ENCODE measurements around the gene ARHGEF39.
"Not testable (repeated sequence)": the region's sequence is repeated elsewhere in the genome, so short reads cannot be mapped to it uniquely, and the experiment has no call there.

The ARHGEF39 gene

DNA sequence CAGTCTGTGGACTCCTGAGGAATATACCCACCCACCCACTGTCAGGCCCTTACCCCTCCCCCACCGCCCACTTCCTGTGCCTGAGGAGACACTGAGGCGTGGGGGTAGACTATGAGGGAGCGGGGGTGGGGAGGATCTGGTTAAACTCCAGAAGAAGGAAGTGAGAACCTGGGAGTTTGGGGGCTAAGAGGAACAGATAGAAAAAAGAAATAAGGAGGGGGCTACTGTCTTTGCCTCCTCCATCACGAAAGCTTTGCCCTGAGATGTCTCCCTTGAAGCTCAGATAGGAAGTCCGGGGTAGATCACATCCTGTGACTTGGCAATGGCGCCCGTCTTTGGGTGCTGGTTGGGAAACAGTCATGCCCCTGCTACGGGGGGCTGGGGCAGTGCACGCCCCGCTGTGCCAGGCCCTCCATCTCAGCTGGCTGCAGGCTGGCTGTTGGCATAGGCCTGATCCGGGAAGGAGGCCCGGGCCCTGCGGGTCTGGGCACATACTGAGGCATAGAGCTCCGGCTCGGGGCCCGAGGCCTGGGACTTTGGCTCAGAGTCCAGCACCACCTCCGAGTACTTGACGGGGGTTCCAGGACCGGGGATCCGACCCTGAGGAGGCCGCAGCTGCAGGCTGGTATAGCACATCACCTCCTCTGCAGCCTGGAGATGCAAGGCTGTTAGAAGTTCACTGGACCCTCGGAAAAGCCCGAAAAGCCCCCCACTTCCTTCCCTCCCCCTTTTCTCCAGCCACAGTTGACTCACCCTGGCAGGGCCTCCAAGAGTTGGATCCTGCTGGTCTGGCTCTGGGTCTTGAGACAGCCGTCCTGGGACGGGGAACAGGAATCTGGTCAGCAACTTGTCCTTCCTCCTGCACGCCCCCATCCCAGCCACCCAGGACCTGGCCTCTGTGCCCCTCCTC is 15.3 kb downstream of the ARHGEF39 start:
- DNase-seq = no peak

- peak in 1 of 2 experiments; percentile 54 for DNase-seq
Observed at GRCh38 chr9:35646533-35647265, 18.3 kb downstream of the ARHGEF39 start.

DNA sequence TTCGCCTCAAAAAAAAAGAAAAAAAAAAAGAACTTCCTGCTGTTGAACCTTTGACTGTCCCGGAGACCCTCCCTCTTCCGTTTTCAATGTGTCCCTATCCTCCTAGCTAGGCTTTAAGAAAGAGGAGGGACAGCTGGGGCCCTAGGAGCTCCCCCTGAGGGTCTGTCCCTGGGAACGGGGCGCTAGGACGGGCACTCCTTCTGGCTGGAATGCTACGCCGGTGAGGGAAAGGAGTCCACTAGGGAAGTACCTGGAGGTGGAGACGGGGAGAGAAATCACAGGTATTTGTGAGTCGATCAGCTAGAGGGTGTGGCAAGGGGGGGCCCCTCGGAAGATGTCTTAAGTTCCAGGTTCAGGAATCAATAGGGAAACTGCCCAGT is 18.9 kb downstream of the ARHGEF39 start:
- DNase-seq = no peak

- not testable (repeated sequence) for DNase-seq
Observed at GRCh38 chr9:35645736-35646135, 19.3 kb downstream of the ARHGEF39 start.

GRCh38 chr9:35643046-35643445 is 21.9 kb downstream of the ARHGEF39 start:
- no peak for DNase-seq

DNA sequence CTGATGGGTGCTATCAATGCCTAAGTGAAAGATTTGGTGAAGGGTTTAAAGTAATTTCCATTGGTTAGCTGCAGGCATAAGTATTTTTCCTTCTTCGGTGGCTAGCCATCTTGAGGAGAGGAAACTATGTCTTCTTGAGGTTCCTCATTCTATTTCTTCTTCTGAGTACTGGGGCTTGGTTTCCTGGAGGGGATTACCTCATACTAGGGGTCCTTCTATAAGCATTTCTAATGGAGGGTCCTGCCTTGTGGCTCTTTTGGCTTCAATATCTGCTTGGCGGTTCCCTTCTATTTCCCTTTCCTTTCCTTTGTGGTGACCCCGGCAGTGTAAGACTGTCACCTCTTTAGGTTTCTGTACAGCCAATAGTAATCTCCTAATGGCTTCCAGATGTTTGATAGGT is 23.5 kb downstream of the ARHGEF39 start:
- not testable (repeated sequence) for DNase-seq

DNA sequence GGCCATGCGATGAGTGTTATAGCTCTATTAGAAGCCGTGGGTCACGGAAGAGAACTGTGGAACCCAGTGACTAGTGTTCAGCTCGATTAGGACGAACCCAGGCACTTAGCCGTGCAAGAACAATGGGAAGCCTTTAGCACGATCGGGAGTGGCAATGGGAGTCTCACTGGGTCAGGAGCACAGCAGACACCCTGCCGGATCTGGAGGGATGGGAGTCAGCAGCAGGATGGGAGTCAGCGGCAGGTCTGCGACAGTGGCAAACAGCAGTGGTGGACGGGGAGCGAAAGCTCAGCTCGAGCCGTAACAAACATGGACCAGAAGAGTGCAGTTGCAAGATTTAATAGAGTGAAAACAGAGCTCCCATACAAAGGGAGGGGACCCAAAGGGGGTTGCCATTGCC is 24.6 kb downstream of the ARHGEF39 start:
- DNase-seq = not testable (repeated sequence)

DNA sequence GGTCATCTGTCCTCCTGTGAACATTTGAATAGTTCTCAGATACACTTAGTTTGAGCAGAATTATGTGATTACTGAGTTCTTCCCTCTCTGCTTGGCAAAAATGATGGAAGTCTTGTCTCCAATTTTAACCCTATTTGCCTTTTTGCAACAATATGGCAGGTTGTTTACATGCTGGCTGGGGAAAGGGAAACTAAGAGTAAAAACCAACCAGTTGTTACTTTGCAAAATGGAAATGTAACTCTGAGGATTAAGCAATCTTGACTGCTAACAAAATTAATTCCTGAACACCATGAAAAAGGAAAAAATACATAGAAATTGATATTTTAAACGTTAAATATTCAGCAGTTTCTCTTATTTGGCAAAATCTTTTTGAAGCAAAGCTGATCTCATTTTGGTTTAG is 25.4 kb downstream of the ARHGEF39 start:
- DNase-seq = no peak

GRCh38 chr9:35639225-35639624 is 25.8 kb downstream of the ARHGEF39 start:
- DNase-seq = not testable (repeated sequence)

- DNase-seq = not testable (repeated sequence)
Observed at GRCh38 chr9:35638751-35639150, 26.2 kb downstream of the ARHGEF39 start.

DNA sequence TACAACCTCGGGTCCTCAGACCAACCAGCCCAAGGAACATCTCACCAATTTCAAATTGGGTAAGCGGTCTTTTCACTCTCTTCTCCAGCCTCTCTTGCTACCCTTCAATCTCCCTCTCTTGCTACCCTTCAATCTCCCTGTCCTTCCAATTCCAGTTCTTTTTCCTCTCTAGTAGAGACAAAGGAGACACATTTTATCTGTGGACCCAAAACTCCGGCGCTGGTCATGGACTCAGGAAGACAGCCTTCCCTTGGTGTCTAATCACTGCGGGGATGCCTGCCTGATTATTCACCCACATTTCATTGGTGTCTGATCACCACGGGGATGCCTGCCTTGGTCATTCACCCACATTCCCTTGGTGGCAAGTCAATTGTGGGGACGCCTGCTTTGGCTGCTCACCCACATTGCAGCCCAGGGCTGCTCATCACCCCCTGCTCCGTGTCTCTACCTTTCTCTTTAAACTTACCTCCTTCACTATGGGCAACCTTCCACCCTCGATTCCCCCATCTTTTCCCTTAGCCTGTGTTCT is 27.5 kb downstream of the ARHGEF39 start:
- not testable (repeated sequence) for DNase-seq

GRCh38 chr9:35636877-35637246 is 28.1 kb downstream of the ARHGEF39 start:
- not testable (repeated sequence) for DNase-seq

GRCh38 chr9:35636135-35636876 is 28.7 kb downstream of the ARHGEF39 start:
- DNase-seq = no peak

GRCh38 chr9:35635730-35636129 is 29.3 kb downstream of the ARHGEF39 start:
- no peak for DNase-seq

DNA sequence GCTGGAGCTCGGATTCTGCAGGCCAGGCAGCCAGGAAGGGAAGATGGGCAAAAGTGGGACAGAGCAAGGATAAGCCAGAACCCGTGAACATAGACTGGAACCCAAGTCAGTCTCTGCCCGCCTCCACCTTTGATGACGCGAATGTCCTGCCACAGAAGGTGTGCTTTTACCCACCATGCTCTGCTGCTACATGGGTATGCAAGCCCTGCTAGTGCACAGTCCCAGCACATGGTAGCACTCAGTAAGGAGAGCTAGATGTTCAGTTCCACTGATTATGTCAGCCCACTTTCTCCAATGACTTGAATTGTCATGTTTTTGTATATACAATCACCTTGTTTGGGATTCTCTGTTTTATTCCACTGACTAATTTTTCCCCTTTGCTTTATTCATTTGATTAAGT is 35.4 kb downstream of the ARHGEF39 start:
- no peak for DNase-seq

- no peak for DNase-seq
Observed at GRCh38 chr9:35628389-35628991, 36.5 kb downstream of the ARHGEF39 start.

DNA sequence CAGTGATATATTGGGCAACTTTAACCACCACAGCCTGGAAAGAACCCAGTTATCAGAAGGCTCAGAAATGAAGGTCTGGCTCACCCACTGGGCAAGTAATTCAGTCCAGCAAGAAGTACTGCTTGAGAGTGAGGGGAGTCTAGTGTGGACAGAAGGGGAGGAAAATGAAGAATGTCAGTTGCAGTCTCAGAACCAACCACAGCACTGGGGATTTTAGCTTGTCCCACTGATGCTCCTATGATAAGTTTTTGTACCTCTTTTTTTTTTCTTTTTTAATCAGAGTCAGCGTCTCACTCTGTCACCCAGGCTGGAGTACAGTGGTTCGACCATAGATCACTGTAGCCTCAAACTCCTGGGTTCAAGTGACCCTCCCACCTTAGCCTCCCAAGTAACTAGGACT is 37.4 kb downstream of the ARHGEF39 start:
- DNase-seq = no peak

- no peak for DNase-seq
Observed at GRCh38 chr9:35619800-35620158, 45.2 kb downstream of the ARHGEF39 start.

DNA sequence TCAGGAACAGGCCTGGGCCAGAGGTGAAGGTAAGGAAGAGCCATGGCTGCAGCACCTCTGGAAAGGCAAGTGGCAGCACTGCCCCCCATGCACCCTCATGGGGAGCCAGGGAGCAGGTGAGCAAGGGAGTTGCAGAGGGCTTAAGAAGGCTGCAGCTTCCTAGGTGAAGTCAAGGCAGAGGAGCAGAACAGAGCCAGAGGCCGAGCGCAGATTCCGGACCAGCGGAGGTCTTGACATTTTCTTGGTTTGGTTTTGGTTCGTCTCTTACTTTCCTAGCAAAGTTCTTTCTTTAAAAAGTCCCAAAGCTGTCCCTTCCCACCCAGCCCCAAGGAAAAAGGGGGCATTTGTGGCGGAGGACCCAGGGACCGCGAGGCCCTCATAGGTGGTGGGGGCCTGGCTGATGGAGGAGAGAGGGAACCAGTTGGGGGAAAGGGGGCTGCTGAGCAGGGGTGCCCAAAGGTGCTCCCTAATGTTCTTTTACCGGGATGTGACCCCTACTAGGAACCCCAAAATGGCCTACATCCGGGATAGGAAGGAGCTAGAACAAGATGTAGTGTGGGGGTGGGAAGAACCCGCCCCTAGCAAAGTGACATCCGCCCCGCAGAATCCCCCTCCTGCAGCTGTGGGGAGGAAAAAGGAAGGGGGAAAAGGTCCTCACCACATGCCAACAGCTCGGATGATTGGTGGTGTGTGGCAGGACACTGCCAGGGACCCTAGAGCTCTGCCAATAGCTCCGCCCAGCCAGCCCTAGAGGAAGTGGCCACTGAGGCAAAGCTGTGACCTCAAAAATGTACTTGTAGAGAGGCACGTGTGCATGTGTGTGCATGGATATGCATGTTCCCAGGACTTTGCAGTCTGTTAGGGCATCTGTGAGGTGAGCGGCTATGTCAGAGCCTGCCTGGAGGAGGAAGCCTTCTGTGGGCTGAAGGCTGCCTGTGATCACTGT is 45.9 kb downstream of the ARHGEF39 start:
- DNase-seq = no peak

GRCh38 chr9:35618325-35618727 is 46.7 kb downstream of the ARHGEF39 start, which contains the start of gene CD72:
TSS of gene CD72 (minus strand) at chr9:35618413. CDS start at chr9:35618303, 110 bp downstream.
- no peak for DNase-seq

DNA sequence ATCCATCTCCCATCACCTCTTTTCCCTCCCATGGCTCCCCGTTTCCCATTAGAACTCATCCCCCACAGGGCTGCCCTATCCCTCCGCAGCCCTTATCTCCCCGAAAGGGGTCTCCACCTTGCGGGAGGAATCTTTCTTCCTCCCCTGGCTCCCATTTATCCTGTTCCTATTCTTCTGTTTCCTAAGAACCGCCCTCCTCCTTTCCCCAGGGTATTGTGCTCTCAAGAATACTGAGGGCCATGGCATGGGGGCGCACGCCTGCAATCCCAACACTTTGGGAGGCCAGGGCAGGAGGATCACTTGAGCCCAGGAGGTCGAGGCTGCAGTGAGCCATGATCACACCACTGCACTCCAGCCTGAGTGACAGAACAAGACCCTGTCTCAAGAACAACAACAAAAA is 47.4 kb downstream of the ARHGEF39 start:
- DNase-seq = no peak

Measured in SW 1271 (cell line).